Endothelial cell of umbilical vein (primary cell): ENCODE results near the gene ZNF669. TPM values are rescaled to one million over a fixed set of nuclear protein-coding genes. Genes with fewer than 3 reads are reported as not detected.
"Not testable (repeated sequence)": the region's sequence is repeated elsewhere in the genome, so short reads cannot be mapped to it uniquely, and the experiment has no call there.

Experiments used
- BruUV-seq: library from RNA; stranded (reverse); fragments of 400-500 nt; replicated peaks from 2 replicates; lab custom pipeline; 2021; lab: Mats Ljungman, UMichigan
- CTCF ChIA-PET: fragments of 300-600, 350-600 bp; sonication (Branson Sonifier 250); formaldehyde crosslinking; loops from one replicate; lab custom pipeline; 2021; ENCODE audit warnings: antibody characterized with exemption, inconsistent platforms; lab: Charles Lee
- POLR2A ChIA-PET: fragments of 300-600, 350-600 bp; sonication (Branson Sonifier 250); formaldehyde crosslinking; loops from one replicate; lab custom pipeline; 2021; ENCODE audit warnings: antibody characterized with exemption, inconsistent platforms; lab: Charles Lee
- DNase-seq: peaks from one replicate; pipeline ENCODE4 v3.0.0-alpha.2; 2011; ENCODE audit warnings: low read depth, low spot score
- FAIRE-seq: peaks from 2 replicates; lab custom pipeline; 2011; peaks lifted over from hg19 to GRCh38; lab: Jason Lieb, UNC
- H2AFZ ChIP-seq: 2 replicates; pipeline ENCODE4 v1.6.0; 2012; ENCODE audit warnings: low read depth, low read length, control low read depth, inconsistent platforms
- H3K27ac ChIP-seq: 2 replicates; pipeline ENCODE4 v1.5.1; 2011; ENCODE audit warnings: low read depth, mild to moderate bottlenecking, control low read depth, low read length, moderate library complexity; ENCODE audit not compliant: insufficient read depth
- H3K27me3 ChIP-seq, 2 experiments: 2 replicates each; pipeline versions ENCODE4 v1.6.0 to v1.6.1; 2011; ENCODE audit warnings: low read length in 2 of 2, mixed read lengths in 1 of 2; ENCODE audit not compliant: control insufficient read depth in 2 of 2, insufficient read depth in 2 of 2
- H3K36me3 ChIP-seq, 2 experiments: 2 replicates in 1 of 2; 3 replicates in 1 of 2; pipeline ENCODE4 v1.5.1; 2011; ENCODE audit warnings: low read length in 2 of 2, mild to moderate bottlenecking in 1 of 2, moderate library complexity in 1 of 2; ENCODE audit not compliant: control insufficient read depth in 2 of 2, insufficient read depth in 2 of 2; ENCODE audit errors: extremely low read depth in 1 of 2
- H3K4me1 ChIP-seq: 3 replicates; pipeline ENCODE4 v1.5.1; 2011; ENCODE audit warnings: mild to moderate bottlenecking, low read length; ENCODE audit not compliant: control insufficient read depth, insufficient read depth; ENCODE audit errors: extremely low read depth
- H3K4me2 ChIP-seq: 2 replicates; pipeline ENCODE4 v1.6.1; 2011; ENCODE audit warnings: low read length, control low read depth, mixed read lengths; ENCODE audit not compliant: insufficient read depth
- H3K4me3 ChIP-seq, 3 experiments: fragments of 200-600 bp in 1 of 3; sonication (generic), shearing (Covaris generic) in 1 of 3; replicated peaks in 1 of 3; 2 replicates each; pipeline ENCODE4 v1.5.1; 2011 to 2016; ENCODE audit warnings: control low read depth in 3 of 3, low read length in 3 of 3, mild to moderate bottlenecking in 2 of 3, inconsistent platforms in 1 of 3, low read depth in 1 of 3, moderate library complexity in 1 of 3; ENCODE audit not compliant: insufficient read depth in 1 of 3
- H3K79me2 ChIP-seq: 2 replicates; pipeline ENCODE4 v1.6.0; 2012; ENCODE audit warnings: low read length, inconsistent platforms; ENCODE audit not compliant: control insufficient read depth, insufficient read depth
- H3K9ac ChIP-seq: replicated peaks from 2 replicates; pipeline ENCODE3; 2011; ENCODE audit warnings: low read length, control low read depth; ENCODE audit not compliant: insufficient read depth; ENCODE audit errors: extremely low read depth
- H3K9me1 ChIP-seq: replicated peaks from 3 replicates; pipeline ENCODE4 v1.6.0; 2011; ENCODE audit warnings: mild to moderate bottlenecking, low read length; ENCODE audit not compliant: control insufficient read depth, insufficient read depth; ENCODE audit errors: extremely low read depth
- H3K9me3 ChIP-seq: replicated peaks from 2 replicates; pipeline ENCODE4 v1.5.1; 2012; ENCODE audit warnings: low read length, inconsistent platforms; ENCODE audit not compliant: control insufficient read depth, insufficient read depth
- H4K20me1 ChIP-seq: replicated peaks from 2 replicates; pipeline ENCODE3; 2011; ENCODE audit warnings: mild to moderate bottlenecking, low read length; ENCODE audit not compliant: control insufficient read depth, insufficient read depth; ENCODE audit errors: extremely low read depth
- CTCF ChIP-seq, 2 donors: IDR thresholded peaks; 1 replicate in 1 of 2; 2 replicates in 1 of 2; pipeline ENCODE4 v1.5.1; 2011; ENCODE audit warnings: low read length in 2 of 2, mild to moderate bottlenecking in 2 of 2, moderate library complexity in 2 of 2, control low read depth in 1 of 2, inconsistent platforms in 1 of 2, low read depth in 1 of 2; ENCODE audit not compliant: insufficient read depth in 1 of 2; ENCODE audit errors: extremely low read depth in 1 of 2
- EZH2 ChIP-seq: IDR thresholded peaks from 2 replicates; pipeline ENCODE4 v1.6.1; 2012; ENCODE audit warnings: borderline replicate concordance, low read depth, mild to moderate bottlenecking, moderate library complexity, low read length, inconsistent platforms; ENCODE audit not compliant: severe bottlenecking
- FOS ChIP-seq: IDR thresholded peaks from 2 replicates; pipeline ENCODE4 v1.6.1; 2011; ENCODE audit warnings: mild to moderate bottlenecking, low read length, moderate library complexity, borderline replicate concordance; ENCODE audit not compliant: insufficient read depth
- GATA2 ChIP-seq: IDR thresholded peaks from 2 replicates; pipeline ENCODE4 v1.7.0; 2011; ENCODE audit warnings: low read depth, mild to moderate bottlenecking, moderate library complexity, mixed read lengths, low read length; ENCODE audit not compliant: insufficient read length, insufficient read depth
- JUN ChIP-seq: IDR thresholded peaks from 2 replicates; pipeline ENCODE4 v1.6.1; 2011; ENCODE audit warnings: borderline replicate concordance, low read depth; ENCODE audit not compliant: insufficient read length, insufficient read depth
- MAX ChIP-seq: IDR thresholded peaks from 2 replicates; pipeline ENCODE4 v1.6.1; 2011; ENCODE audit not compliant: insufficient read depth, insufficient read length
- MYC ChIP-seq: IDR thresholded peaks from one replicate; pipeline ENCODE4 v1.6.1; 2011; ENCODE audit warnings: mild to moderate bottlenecking, low read depth, low read length
- POLR2A ChIP-seq: IDR thresholded peaks from 2 replicates; pipeline ENCODE4 v1.6.1; 2012; ENCODE audit warnings: low read depth, mild to moderate bottlenecking, control low read depth, low read length
- POLR2AphosphoS5 ChIP-seq: IDR thresholded peaks from 2 replicates; pipeline ENCODE4 v1.6.1; 2012; ENCODE audit warnings: low read depth, mild to moderate bottlenecking, control low read depth, low read length, moderate library complexity; ENCODE audit not compliant: insufficient read depth
- dilution Hi-C: fragments of 300-500 bp; cut with MboI; formaldehyde crosslinking; loops from one replicate; pipeline ENCODE4 v1.15.0; 2019; ENCODE audit warnings: low sequenced_read_pairs; ENCODE audit not compliant: extremely low pct_ligation_motif_present
- intact Hi-C: fragments of 100-400 bp; cut with micrococcal nuclease; formaldehyde crosslinking; loops from one replicate; pipeline ENCODE4 v1.10.0; 2022
- polyA plus RNA-seq, 4 experiments: library from polyadenylated mRNA; depleted of rRNA in 3 of 4; stranded (reverse) in 3 of 4; unstranded in 1 of 4; fragments of >200 nt; gene quantifications; 2 replicates each; pipeline versions ENCODE4 v1.2.1 to v1.2.3, GENCODE V29; 2011 to 2012; ENCODE audit warnings: missing spikeins in 1 of 4
- total RNA-seq: library from RNA; stranded (reverse); gene quantifications from 2 replicates; pipeline ENCODE4 v1.2.3, GENCODE V29; 2021

Gene ZNF669
- total and polyA plus RNA-seq, 2 donors (not counting 3 experiments of a cell fraction or from before 2014, with no cell fraction given): 2.4 to 7.8 TPM

- Histone ChIP-seq H3K79me2 (peaks cover 14% of the 10 kb centered on the region), H3K9me1 (no peaks in the 10 kb centered on the region), H3K4me2 (no peak overlapping the region), H3K4me3 (no peak overlapping the region), H3K4me1 (no peaks in the 10 kb centered on the region), H3K27ac (no peak overlapping the region), H3K27me3 (no peaks in the 10 kb centered on the region), H2AFZ (no peak overlapping the region), H4K20me1 (no peaks in the 10 kb centered on the region), H3K9me3 (no peaks in the 10 kb centered on the region), H3K9ac (no peak overlapping the region), H3K36me3 (peaks cover 0 to 6% of the 10 kb centered on the region in 2 experiments)
- ChIA-PET CTCF (no interaction called here), POLR2A (no interaction called here)
- TF ChIP-seq EZH2 (no peak), CTCF (IDR thresholded peaks at IDR 0.05; ENCODE audit: extremely low read depth in 1 of 2, insufficient read depth in 1 of 2, low read depth in 1 of 2, low read length in 2 of 2) (no peak), FOS (no peak), MAX (no peak), POLR2A (no peak), JUN (no peak), POLR2AphosphoS5 (no peak), GATA2 (no peak), MYC (no peak)
- FAIRE-seq: no peak
- intact Hi-C loops: no loop called here
- dilution Hi-C loops: no loop called here
- no peak for DNase-seq
- BruUV-seq: no TSS peak
Measured at GRCh38 chr1:247131236-247131635, 27.1 kb upstream of the ZNF669 start.

- H3K9ac ChIP-seq, H3K27me3 ChIP-seq, CTCF ChIA-PET, H3K9me3 ChIP-seq, H3K27ac ChIP-seq, H3K4me1 ChIP-seq, H3K79me2 ChIP-seq, H4K20me1 ChIP-seq, H3K9me1 ChIP-seq, H2AFZ ChIP-seq, dilution Hi-C loops, POLR2A ChIA-PET, H3K36me3 ChIP-seq: not testable (repeated sequence)
- intact Hi-C loops: loop anchor here (2.0 kb wide), 1 partner anchor 41 kb away; no protein-coding TSS in a partner anchor
- FAIRE-seq (peak; percentile 50), DNase-seq (peak; percentile 14)
- Histone ChIP-seq H3K4me2 (peak overlapping the region; percentile 30), H3K4me3 (peak overlapping the region in 2 of 3 experiments; percentile 23 to 50)
- TSS peak; percentile 63 for BruUV-seq
Measured at GRCh38 chr1:247127519-247128282, 23.5 kb upstream of the ZNF669 start.
